B cell (primary cell): ENCODE results near the gene HP1BP3.

Source experiments
- EZH2 ChIP-seq: IDR thresholded peaks from 2 replicates; pipeline ENCODE4 v1.6.1; 2012; ENCODE audit warnings: borderline replicate concordance, low read depth, mild to moderate bottlenecking, moderate library complexity, low read length; ENCODE audit not compliant: insufficient read depth, poor library complexity, severe bottlenecking
- TF ChIP-seq, protein P1 (sequence below): fragments of 200-600 bp; IDR thresholded peaks from one replicate; pipeline ENCODE4 v1.8.0; 2022; ENCODE audit warnings: antibody characterized with exemption, mild to moderate bottlenecking

DNA sequence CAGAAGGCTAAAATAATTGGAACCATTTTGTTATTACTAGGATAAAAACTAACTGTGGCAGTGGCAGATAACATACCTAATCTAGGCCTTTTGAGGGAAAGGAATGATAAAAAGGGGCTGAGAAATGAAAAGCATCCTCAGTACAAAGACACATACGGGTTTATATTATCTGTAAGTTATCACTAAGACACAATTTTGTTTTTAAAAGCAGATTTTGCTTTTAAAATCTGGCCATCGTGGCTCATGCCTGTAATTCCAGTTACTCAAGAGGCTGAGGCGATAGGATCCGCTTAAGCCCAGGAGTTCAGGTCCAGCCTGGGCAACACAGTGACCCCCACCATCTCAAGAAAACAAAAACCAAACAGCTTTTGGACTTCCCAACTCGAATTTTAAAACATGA, 24.8 kb upstream of the HP1BP3 start:
- TF ChIP-seq, protein P1, sequence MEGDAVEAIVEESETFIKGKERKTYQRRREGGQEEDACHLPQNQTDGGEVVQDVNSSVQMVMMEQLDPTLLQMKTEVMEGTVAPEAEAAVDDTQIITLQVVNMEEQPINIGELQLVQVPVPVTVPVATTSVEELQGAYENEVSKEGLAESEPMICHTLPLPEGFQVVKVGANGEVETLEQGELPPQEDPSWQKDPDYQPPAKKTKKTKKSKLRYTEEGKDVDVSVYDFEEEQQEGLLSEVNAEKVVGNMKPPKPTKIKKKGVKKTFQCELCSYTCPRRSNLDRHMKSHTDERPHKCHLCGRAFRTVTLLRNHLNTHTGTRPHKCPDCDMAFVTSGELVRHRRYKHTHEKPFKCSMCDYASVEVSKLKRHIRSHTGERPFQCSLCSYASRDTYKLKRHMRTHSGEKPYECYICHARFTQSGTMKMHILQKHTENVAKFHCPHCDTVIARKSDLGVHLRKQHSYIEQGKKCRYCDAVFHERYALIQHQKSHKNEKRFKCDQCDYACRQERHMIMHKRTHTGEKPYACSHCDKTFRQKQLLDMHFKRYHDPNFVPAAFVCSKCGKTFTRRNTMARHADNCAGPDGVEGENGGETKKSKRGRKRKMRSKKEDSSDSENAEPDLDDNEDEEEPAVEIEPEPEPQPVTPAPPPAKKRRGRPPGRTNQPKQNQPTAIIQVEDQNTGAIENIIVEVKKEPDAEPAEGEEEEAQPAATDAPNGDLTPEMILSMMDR, result no peak
- TF ChIP-seq EZH2, result no peak
